Measurements from ENCODE around the gene MAP1B.

The MAP1B gene

DNA sequence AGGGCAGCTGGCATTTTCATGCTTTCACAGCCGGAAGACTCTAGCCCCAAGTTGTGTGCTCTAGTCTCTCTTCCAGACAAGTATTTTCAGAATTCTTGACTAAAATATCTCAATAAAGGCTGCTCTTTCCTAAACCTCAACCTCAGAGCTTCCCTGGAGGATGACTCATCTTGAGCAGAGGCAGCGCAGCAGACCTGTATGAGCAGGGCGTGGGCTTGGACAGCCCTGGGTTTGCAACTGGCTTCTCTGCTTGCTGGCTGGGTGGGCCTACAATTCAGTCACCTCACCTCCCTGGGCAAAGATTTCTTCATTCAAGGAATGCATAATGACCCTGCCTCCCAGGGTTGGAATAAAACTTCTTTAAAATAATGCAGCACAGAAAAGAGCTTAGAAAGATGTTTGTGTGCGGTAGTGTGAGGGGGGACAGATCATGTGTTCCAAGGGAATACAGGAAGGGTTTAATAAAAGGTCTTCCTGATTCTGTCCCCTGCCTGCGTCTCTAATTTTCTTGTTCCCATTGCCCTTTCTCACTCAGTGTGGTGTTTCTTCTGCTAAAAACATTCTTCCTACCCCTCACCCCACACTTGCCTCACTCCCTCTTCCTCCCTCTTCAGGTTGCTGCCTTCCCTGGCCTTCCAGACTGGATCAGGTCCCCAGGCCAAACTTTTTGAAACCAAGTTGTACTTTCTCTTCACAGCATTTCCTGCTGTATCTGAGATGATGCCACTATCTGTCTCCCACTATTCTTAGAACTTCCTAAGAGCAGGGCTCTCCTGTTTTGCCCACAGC is 39.4 kb upstream of the MAP1B start:
- DNase-seq (ENCODE audit: low spot score), result no peak

DNA sequence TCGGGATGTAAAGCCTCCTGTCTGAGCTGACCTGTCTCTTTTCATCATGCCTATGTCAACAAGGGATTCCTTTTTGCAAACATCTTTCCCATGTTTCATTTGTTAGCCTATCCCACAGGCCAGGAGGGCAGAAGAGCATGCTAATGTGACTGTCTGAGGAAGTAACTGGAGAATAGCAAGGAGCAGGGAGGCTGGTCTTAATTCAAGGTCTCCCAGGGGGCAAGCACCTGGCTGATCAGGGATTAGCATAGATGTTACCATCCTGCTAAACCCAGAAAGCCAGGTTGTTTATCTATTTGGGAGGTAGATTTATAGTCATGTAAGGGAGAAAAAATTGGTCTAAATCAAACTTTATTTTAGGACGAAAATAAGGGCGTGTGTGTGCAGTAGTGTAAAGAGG is 36.7 kb upstream of the MAP1B start:
- TF ChIP-seq, protein P1, sequence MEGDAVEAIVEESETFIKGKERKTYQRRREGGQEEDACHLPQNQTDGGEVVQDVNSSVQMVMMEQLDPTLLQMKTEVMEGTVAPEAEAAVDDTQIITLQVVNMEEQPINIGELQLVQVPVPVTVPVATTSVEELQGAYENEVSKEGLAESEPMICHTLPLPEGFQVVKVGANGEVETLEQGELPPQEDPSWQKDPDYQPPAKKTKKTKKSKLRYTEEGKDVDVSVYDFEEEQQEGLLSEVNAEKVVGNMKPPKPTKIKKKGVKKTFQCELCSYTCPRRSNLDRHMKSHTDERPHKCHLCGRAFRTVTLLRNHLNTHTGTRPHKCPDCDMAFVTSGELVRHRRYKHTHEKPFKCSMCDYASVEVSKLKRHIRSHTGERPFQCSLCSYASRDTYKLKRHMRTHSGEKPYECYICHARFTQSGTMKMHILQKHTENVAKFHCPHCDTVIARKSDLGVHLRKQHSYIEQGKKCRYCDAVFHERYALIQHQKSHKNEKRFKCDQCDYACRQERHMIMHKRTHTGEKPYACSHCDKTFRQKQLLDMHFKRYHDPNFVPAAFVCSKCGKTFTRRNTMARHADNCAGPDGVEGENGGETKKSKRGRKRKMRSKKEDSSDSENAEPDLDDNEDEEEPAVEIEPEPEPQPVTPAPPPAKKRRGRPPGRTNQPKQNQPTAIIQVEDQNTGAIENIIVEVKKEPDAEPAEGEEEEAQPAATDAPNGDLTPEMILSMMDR (IDR thresholded peaks at IDR 0.05; ENCODE audit: extremely low read depth, missing control alignments), result no peak
- DNase-seq (ENCODE audit: low spot score), result no peak

More for the DNA sequence above, 39.4 kb upstream of the MAP1B start:
- TF ChIP-seq, protein P1 (IDR thresholded peaks at IDR 0.05; ENCODE audit: extremely low read depth, missing control alignments), result no peak

DNA sequence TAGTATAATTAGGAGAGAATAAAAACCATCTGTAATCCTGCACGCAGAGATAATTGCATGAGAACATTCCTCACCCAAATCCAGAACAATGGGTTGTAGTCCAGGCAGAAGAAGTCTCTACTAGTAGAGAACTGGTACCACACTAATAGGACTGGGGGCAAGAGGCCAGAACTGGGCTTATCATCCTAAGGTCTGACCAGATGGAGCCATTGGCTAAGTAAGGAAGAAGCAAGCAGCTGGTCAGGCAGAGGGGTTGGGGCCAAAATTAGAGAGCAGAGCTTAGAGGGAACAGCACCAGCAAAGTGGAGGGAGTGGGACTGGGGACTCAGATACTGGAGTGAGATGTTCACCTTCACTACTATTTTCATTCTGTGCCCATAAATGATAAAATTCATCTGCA is 35.4 kb upstream of the MAP1B start:
- no peak for DNase-seq (ENCODE audit: low spot score)
- TF ChIP-seq, protein P1 (IDR thresholded peaks at IDR 0.05; ENCODE audit: extremely low read depth, missing control alignments), result no peak

DNA sequence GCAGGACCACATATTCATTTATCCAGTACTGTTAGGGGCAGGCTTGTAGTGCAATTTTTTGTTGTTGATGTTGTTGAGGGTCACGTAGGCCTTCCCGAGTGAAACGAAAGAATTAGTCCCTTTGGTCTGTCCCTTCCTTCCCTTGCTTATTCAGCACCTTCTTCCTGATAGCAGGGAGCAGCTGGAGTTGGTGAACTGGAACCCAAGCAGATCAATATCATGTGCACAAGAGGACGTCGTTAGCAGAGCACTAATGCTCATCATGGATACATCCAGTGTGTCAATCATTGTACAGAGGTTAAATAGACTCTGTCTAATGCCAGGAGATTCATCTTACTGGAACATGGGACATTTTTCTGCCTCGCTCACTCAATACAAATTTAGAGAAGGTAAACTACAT is 33.0 kb upstream of the MAP1B start:
- DNase-seq (ENCODE audit: low spot score), result no peak
- TF ChIP-seq, protein P1 (IDR thresholded peaks at IDR 0.05; ENCODE audit: extremely low read depth, missing control alignments), result no peak

DNA sequence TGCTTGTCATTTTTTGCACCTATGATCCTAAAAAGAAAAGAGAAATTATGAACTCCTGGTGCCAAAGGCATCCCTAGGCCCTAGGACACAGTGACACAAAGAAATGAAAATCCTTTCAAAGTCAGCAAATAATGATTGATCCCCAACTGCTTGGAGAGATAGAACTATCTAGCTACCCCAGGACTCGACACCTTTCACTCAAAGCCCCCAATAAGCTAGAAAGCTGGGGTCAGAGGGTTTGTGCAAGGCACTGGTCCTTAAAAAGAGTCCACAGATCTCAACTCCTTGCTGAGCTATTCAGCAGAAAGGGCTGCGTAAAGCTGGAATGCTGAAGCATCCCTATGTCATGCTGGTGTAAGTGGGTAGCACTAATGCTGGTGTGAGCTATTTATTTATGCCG is 31.8 kb upstream of the MAP1B start:
- TF ChIP-seq, protein P1 (IDR thresholded peaks at IDR 0.05; ENCODE audit: extremely low read depth, missing control alignments), result no peak
- no peak for DNase-seq (ENCODE audit: low spot score)

GRCh38 chr5:72076621-72077300 is 30.5 kb upstream of the MAP1B start:
- DNase-seq (ENCODE audit: low spot score), result no peak
- TF ChIP-seq, protein P1 (IDR thresholded peaks at IDR 0.05; ENCODE audit: extremely low read depth, missing control alignments), result no peak

DNA sequence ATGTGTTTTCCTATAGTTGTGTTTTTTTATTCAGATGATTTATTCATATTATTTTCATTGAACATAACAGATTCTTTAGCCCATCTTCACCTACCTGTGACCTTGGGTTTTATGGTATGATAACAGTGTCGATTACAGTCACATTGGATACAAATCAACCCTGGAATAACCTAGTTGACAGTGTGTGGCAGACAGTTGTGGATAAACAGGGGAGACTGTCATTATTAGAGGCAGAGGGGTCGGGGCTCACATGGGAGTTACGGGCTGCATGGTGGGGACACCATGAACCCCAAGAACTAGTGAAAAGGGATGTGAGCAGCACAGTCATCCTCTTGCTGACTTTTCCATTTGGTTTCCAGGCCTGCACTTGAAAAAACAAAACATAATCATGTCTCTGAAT is 29.9 kb upstream of the MAP1B start:
- DNase-seq (ENCODE audit: low spot score), result no peak
- TF ChIP-seq, protein P1 (IDR thresholded peaks at IDR 0.05; ENCODE audit: extremely low read depth, missing control alignments), result no peak

Measured in GM20000 (cell line).